Neuronal stem cell (in vitro differentiated cells): Measurements from ENCODE around the gene SUGCT.

Experiments
- DNase-seq: peaks from one replicate; pipeline ENCODE4 v3.0.0-alpha.2; 2013; ENCODE audit warnings: low spot score
- H2AFZ ChIP-seq: one replicate; pipeline ENCODE4 v1.6.1; 2013; ENCODE audit warnings: mild to moderate bottlenecking, low read length, inconsistent platforms
- H2AK5ac ChIP-seq: 2 replicates; pipeline ENCODE4 v1.6.1; 2013; ENCODE audit warnings: low read depth, mild to moderate bottlenecking, inconsistent platforms, low read length, moderate library complexity, mixed read lengths
- H2BK120ac ChIP-seq: 2 replicates; pipeline ENCODE4 v1.6.1; 2013; ENCODE audit warnings: low read depth, mild to moderate bottlenecking, inconsistent platforms, low read length, moderate library complexity, mixed read lengths
- H2BK12ac ChIP-seq: one replicate; pipeline ENCODE4 v1.6.1; 2013; ENCODE audit warnings: low read length, inconsistent platforms
- H2BK15ac ChIP-seq: 2 replicates; pipeline ENCODE4 v1.6.1; 2013; ENCODE audit warnings: mild to moderate bottlenecking, low read length, inconsistent platforms, mixed read lengths
- H2BK5ac ChIP-seq: one replicate; pipeline ENCODE4 v1.6.1; 2013; ENCODE audit warnings: inconsistent platforms, mild to moderate bottlenecking, low read length, moderate library complexity
- H3K14ac ChIP-seq: one replicate; pipeline ENCODE4 v1.6.1; 2013; ENCODE audit warnings: low read length, inconsistent platforms
- H3K18ac ChIP-seq: 2 replicates; pipeline ENCODE4 v1.6.1; 2013; ENCODE audit warnings: low read length, inconsistent platforms
- H3K23ac ChIP-seq: 2 replicates; pipeline ENCODE4 v1.6.1; 2013; ENCODE audit warnings: low read depth, mild to moderate bottlenecking, mixed read lengths, low read length, inconsistent platforms; ENCODE audit not compliant: poor library complexity
- H3K27ac ChIP-seq: replicated peaks from 3 replicates; pipeline ENCODE4 v1.5.1; 2013; ENCODE audit warnings: low read length, inconsistent platforms
- H3K27me3 ChIP-seq, 3 experiments: 2 replicates each; pipeline ENCODE4 v1.6.1; 2013; ENCODE audit warnings: low read length in 3 of 3, mild to moderate bottlenecking in 2 of 3, inconsistent platforms in 1 of 3, low read depth in 1 of 3, mixed read lengths in 1 of 3, moderate library complexity in 1 of 3; ENCODE audit not compliant: control insufficient read depth in 3 of 3, insufficient read depth in 3 of 3
- H3K36me3 ChIP-seq, 2 donors: replicated peaks in 1 of 2; 2 replicates each; pipeline ENCODE4 v1.6.1; 2013; ENCODE audit warnings: low read length in 2 of 2; ENCODE audit not compliant: control insufficient read depth in 2 of 2, insufficient read depth in 2 of 2
- H3K4ac ChIP-seq: 2 replicates; pipeline ENCODE4 v1.6.1; 2013; ENCODE audit warnings: inconsistent platforms, mild to moderate bottlenecking, low read length, moderate library complexity
- H3K4me1 ChIP-seq, 2 donors: 1 replicate in 1 of 2; 2 replicates in 1 of 2; pipeline ENCODE4 v1.6.1; 2013; ENCODE audit warnings: low read length in 2 of 2, low read depth in 1 of 2; ENCODE audit not compliant: control insufficient read depth in 2 of 2, insufficient read depth in 1 of 2
- H3K4me2 ChIP-seq: one replicate; pipeline ENCODE4 v1.6.1; 2013; ENCODE audit warnings: mild to moderate bottlenecking, low read length, inconsistent platforms; ENCODE audit not compliant: insufficient read depth, poor library complexity, severe bottlenecking
- H3K4me3 ChIP-seq, 2 donors: 2 replicates each; pipeline ENCODE4 v1.5.1; 2013; ENCODE audit warnings: low read length in 2 of 2, mild to moderate bottlenecking in 2 of 2, inconsistent platforms in 1 of 2, moderate library complexity in 1 of 2
- H3K79me1 ChIP-seq: one replicate; pipeline ENCODE4 v1.6.1; 2013; ENCODE audit warnings: low read depth, mild to moderate bottlenecking, inconsistent platforms, low read length, moderate library complexity
- H3K9ac ChIP-seq: one replicate; pipeline ENCODE4 v1.6.1; 2013; ENCODE audit warnings: mild to moderate bottlenecking, low read depth, low read length, inconsistent platforms; ENCODE audit not compliant: poor library complexity
- H3K9me3 ChIP-seq, 2 donors: replicated peaks in 1 of 2; 2 replicates each; pipeline versions ENCODE3 to v1.6.1; 2013; ENCODE audit warnings: low read length in 2 of 2, mild to moderate bottlenecking in 2 of 2, inconsistent platforms in 1 of 2, low read depth in 1 of 2, mixed read lengths in 1 of 2, moderate library complexity in 1 of 2; ENCODE audit not compliant: control insufficient read depth in 2 of 2, insufficient read depth in 1 of 2
- H4K8ac ChIP-seq: one replicate; pipeline ENCODE4 v1.6.1; 2013; ENCODE audit warnings: low read depth, mild to moderate bottlenecking, inconsistent platforms, low read length, moderate library complexity
- H4K91ac ChIP-seq: one replicate; pipeline ENCODE4 v1.6.1; 2013; ENCODE audit warnings: low read length, low read depth, mild to moderate bottlenecking, inconsistent platforms; ENCODE audit not compliant: poor library complexity
- WGBS, 2 donors: extraction: QIAGEN DNeasy Blood & Tissue Kit; methylation state at CpG; one replicate each; pipeline ENCODE4 v1.1.7; 2013; ENCODE audit warnings: missing lambda C conversion rate in 2 of 2, mixed read lengths in 1 of 2; ENCODE audit not compliant: insufficient read length in 2 of 2, insufficient replicate concordance in 1 of 2; ENCODE audit errors: extremely low coverage in 2 of 2; 5-methylcytosine and 5-hydroxymethylcytosine counted together

SUGCT gene

GRCh38 chr7:40839881-40840280, 705.1 kb downstream of the SUGCT start:
- Histone ChIP-seq H2BK15ac (no peak overlapping the region), H2BK5ac (no peak overlapping the region), H3K4ac (no peak overlapping the region), H4K91ac (no peak overlapping the region), H3K9me3 (peaks cover 3 to 21% of the 10 kb centered on the region in 2 donors), H3K18ac (no peak overlapping the region), H3K9ac (no peak overlapping the region), H3K4me3 (no peak overlapping the region), H2AFZ (no peak overlapping the region), H4K8ac (no peak overlapping the region), H2AK5ac (no peak overlapping the region), H3K79me1 (no peaks in the 10 kb centered on the region), H3K4me2 (no peak overlapping the region), H3K36me3 (no peaks in the 10 kb centered on the region), H3K14ac (no peak overlapping the region), H3K27me3 (no peaks in the 10 kb centered on the region), H3K23ac (no peak overlapping the region), H3K27ac (no peak overlapping the region), H3K4me1 (no peaks in the 10 kb centered on the region), H2BK120ac (no peak overlapping the region), H2BK12ac (no peak overlapping the region)
- no peak for DNase-seq
- WGBS, 2 donors: no CpG with 5 or more reads among the region's 3 CpGs

- H3K9ac ChIP-seq: no peak overlapping the region
- H3K79me1 ChIP-seq: no peaks in the 10 kb centered on the region
- no peak overlapping the region for H2BK120ac ChIP-seq
- H3K23ac ChIP-seq: no peak overlapping the region
- no peak overlapping the region for H3K14ac ChIP-seq
- H3K36me3 ChIP-seq: no peaks in the 10 kb centered on the region
- H3K27ac ChIP-seq: no peak overlapping the region
- peaks cover 3 to 21% of the 10 kb centered on the region in 2 donors for H3K9me3 ChIP-seq
- no peak overlapping the region for H2BK15ac ChIP-seq
- no peak overlapping the region for H4K91ac ChIP-seq
- no peak overlapping the region for H3K4me2 ChIP-seq
- no peak overlapping the region for H2AFZ ChIP-seq
- no peak overlapping the region for H2BK5ac ChIP-seq
- H2AK5ac ChIP-seq: no peak overlapping the region
- no peaks in the 10 kb centered on the region for H3K4me1 ChIP-seq
- no peak overlapping the region for H4K8ac ChIP-seq
- DNase-seq: no peak
- no peak overlapping the region for H3K18ac ChIP-seq
- no peak overlapping the region for H2BK12ac ChIP-seq
- no peak overlapping the region for H3K4ac ChIP-seq
- H3K4me3 ChIP-seq: no peak overlapping the region
- H3K27me3 ChIP-seq: no peaks in the 10 kb centered on the region
Measured at GRCh38 chr7:40840990-40841389, 706.2 kb downstream of the SUGCT start.

- H2BK5ac ChIP-seq: no peak overlapping the region
- no peak overlapping the region for H3K18ac ChIP-seq
- no peak overlapping the region for H2AFZ ChIP-seq
- no peaks in the 10 kb centered on the region for H3K79me1 ChIP-seq
- peaks cover 3 to 21% of the 10 kb centered on the region in 2 donors for H3K9me3 ChIP-seq
- H3K27me3 ChIP-seq: no peaks in the 10 kb centered on the region
- H2BK120ac ChIP-seq: no peak overlapping the region
- no peak overlapping the region for H4K8ac ChIP-seq
- H2BK12ac ChIP-seq: no peak overlapping the region
- no peak overlapping the region for H4K91ac ChIP-seq
- no peak overlapping the region for H3K4me3 ChIP-seq
- no peak for DNase-seq
- no peak overlapping the region for H2AK5ac ChIP-seq
- no peak overlapping the region for H3K23ac ChIP-seq
- no peak overlapping the region for H3K9ac ChIP-seq
- H3K4me1 ChIP-seq: no peaks in the 10 kb centered on the region
- no peaks in the 10 kb centered on the region for H3K36me3 ChIP-seq
- no peak overlapping the region for H3K4ac ChIP-seq
- no peak overlapping the region for H3K27ac ChIP-seq
- no peak overlapping the region for H2BK15ac ChIP-seq
- no peak overlapping the region for H3K14ac ChIP-seq
- H3K4me2 ChIP-seq: no peak overlapping the region
Measured at GRCh38 chr7:40842641-40843040, 707.8 kb downstream of the SUGCT start.

GRCh38 chr7:40843338-40843985, 708.7 kb downstream of the SUGCT start:
- DNase-seq: no peak
- WGBS, 2 donors: no CpG with 5 or more reads among the region's 8 CpGs
- H3K4me2 ChIP-seq: no peak overlapping the region

More at GRCh38 chr7:40843338-40843985, 708.7 kb downstream of the SUGCT start:
- H3K4ac ChIP-seq: no peak overlapping the region
- peaks cover 3 to 21% of the 10 kb centered on the region in 2 donors for H3K9me3 ChIP-seq
- no peak overlapping the region for H2BK12ac ChIP-seq
- no peak overlapping the region for H3K9ac ChIP-seq
- no peaks in the 10 kb centered on the region for H3K4me1 ChIP-seq
- no peak overlapping the region for H4K8ac ChIP-seq
- H3K4me3 ChIP-seq: no peak overlapping the region
- H2BK15ac ChIP-seq: no peak overlapping the region
- no peak overlapping the region for H3K23ac ChIP-seq
- no peak overlapping the region for H3K14ac ChIP-seq
- no peak overlapping the region for H3K18ac ChIP-seq
- no peak overlapping the region for H3K27ac ChIP-seq
- H2AK5ac ChIP-seq: no peak overlapping the region
- peak overlapping the region; percentile 33 for H2AFZ ChIP-seq
- no peak overlapping the region for H2BK5ac ChIP-seq
- H4K91ac ChIP-seq: no peak overlapping the region
- H2BK120ac ChIP-seq: no peak overlapping the region
- H3K36me3 ChIP-seq: no peaks in the 10 kb centered on the region
- H3K79me1 ChIP-seq: no peaks in the 10 kb centered on the region
- no peaks in the 10 kb centered on the region for H3K27me3 ChIP-seq
